Tibial nerve (tissue), 4 donors: ENCODE measurements around the gene ELFN1. TPM values are rescaled to one million over a fixed set of nuclear protein-coding genes. Genes with fewer than 3 reads are reported as not detected.

Source experiments
- DNase-seq, 2 donors: peaks; one replicate each; pipeline ENCODE4 v3.0.0-alpha.2; 2019; ENCODE audit warnings: low spot score in 2 of 2
- H3K27ac ChIP-seq, 4 donors: fragments of 200-600 bp; sonication (generic) in 3 of 4; one replicate each; pipeline ENCODE4 v1.5.1; 2017 to 2019; ENCODE audit warnings: mild to moderate bottlenecking in 1 of 4
- H3K27me3 ChIP-seq, 2 donors: fragments of 200-600 bp; sonication (generic) in 1 of 2; one replicate each; pipeline versions ENCODE4 v1.5.1 to v1.6.0; 2017 to 2019
- H3K36me3 ChIP-seq, 3 donors: fragments of 200-600 bp; sonication (generic); one replicate each; pipeline ENCODE4 v1.5.1; 2018 to 2019
- H3K4me1 ChIP-seq, 4 donors: fragments of 200-600 bp; sonication (generic) in 3 of 4; one replicate each; pipeline ENCODE4 v1.5.1; 2017 to 2019
- H3K4me3 ChIP-seq, 4 donors: fragments of 200-600 bp; sonication (generic) in 3 of 4; one replicate each; pipeline ENCODE4 v1.5.1; 2017 to 2019; ENCODE audit warnings: mild to moderate bottlenecking in 1 of 4, moderate library complexity in 1 of 4
- H3K9me3 ChIP-seq, 4 donors: fragments of 200-600 bp; sonication (generic) in 3 of 4; one replicate each; pipeline ENCODE4 v1.5.1; 2017 to 2019
- CTCF ChIP-seq, 5 experiments: fragments of 200-600 bp in 3 of 5; fragments of 450-650 bp in 2 of 5; sonication (generic) in 3 of 5; IDR thresholded peaks; one replicate each; pipeline ENCODE4 v1.5.1; 2016 to 2019; ENCODE audit warnings: antibody characterized with exemption in 5 of 5, mild to moderate bottlenecking in 3 of 5, moderate library complexity in 2 of 5
- EP300 ChIP-seq, 2 donors: sonication (generic); formaldehyde crosslinking; IDR thresholded peaks; one replicate each; pipeline ENCODE4 v1.6.1; 2017; ENCODE audit warnings: antibody characterized with exemption in 2 of 2, mild to moderate bottlenecking in 1 of 2
- POLR2A ChIP-seq, 2 donors: fragments of 450-650 bp; IDR thresholded peaks; one replicate each; pipeline ENCODE4 v1.6.1; 2017; ENCODE audit warnings: antibody characterized with exemption in 2 of 2, mild to moderate bottlenecking in 2 of 2, moderate library complexity in 2 of 2
- WGBS, 2 donors: methylation state at CpG; one replicate each; pipeline ENCODE4 v1.1.5; 2018; 5-methylcytosine and 5-hydroxymethylcytosine counted together
- total RNA-seq, 4 donors: library from RNA; depleted of rRNA; stranded (reverse); fragments of >200 nt; gene quantifications; one replicate each; pipeline ENCODE4 v1.1.0, GENCODE V29; 2016

Gene ELFN1
- total RNA-seq, 4 donors from 2014 or later, result 0.21 to 2.4 (median 1.5) TPM

- H3K4me3 ChIP-seq, result peak overlapping the region in 3 of 4 donors; percentile 5 to 53 (median 33)
- TF ChIP-seq CTCF (IDR thresholded peaks at IDR 0.05) (no peak), EP300 (IDR thresholded peaks at IDR 0.05) (no peak), POLR2A (IDR thresholded peaks at IDR 0.05) (no peak)
- H3K4me1 ChIP-seq, result peaks cover 0 to 64% (median 40%) of the 10 kb centered on the region in 4 donors
- H3K36me3 ChIP-seq, result no peaks in the 10 kb centered on the region
- DNase-seq, result no peak
- H3K27ac ChIP-seq, result no peak overlapping the region
- H3K9me3 ChIP-seq, result no peaks in the 10 kb centered on the region
- H3K27me3 ChIP-seq, result peaks cover 9 to 95% of the 10 kb centered on the region in 2 donors
- WGBS, 2 donors, result 25 to 34% methylated on average over 35 of the region's 77 CpGs
Measured at GRCh38 chr7:1667566-1668395, 2.3 kb upstream of the ELFN1 start.

- no peak for DNase-seq
- Histone ChIP-seq H3K4me3 (no peak overlapping the region), H3K27ac (no peak overlapping the region), H3K4me1 (peaks cover 0 to 64% (median 40%) of the 10 kb centered on the region in 4 donors), H3K9me3 (no peaks in the 10 kb centered on the region), H3K27me3 (peaks cover 9 to 95% of the 10 kb centered on the region in 2 donors), H3K36me3 (no peaks in the 10 kb centered on the region)
- TF ChIP-seq CTCF (IDR thresholded peaks at IDR 0.05), result no peak
- no peak for TF ChIP-seq EP300 (IDR thresholded peaks at IDR 0.05)
- no peak for TF ChIP-seq POLR2A (IDR thresholded peaks at IDR 0.05)
- 52 to 61% methylated on average over 13 to 14 of the region's 20 CpGs for WGBS, 2 donors
Measured at GRCh38 chr7:1668396-1669063, 1.5 kb upstream of the ELFN1 start.

DNA sequence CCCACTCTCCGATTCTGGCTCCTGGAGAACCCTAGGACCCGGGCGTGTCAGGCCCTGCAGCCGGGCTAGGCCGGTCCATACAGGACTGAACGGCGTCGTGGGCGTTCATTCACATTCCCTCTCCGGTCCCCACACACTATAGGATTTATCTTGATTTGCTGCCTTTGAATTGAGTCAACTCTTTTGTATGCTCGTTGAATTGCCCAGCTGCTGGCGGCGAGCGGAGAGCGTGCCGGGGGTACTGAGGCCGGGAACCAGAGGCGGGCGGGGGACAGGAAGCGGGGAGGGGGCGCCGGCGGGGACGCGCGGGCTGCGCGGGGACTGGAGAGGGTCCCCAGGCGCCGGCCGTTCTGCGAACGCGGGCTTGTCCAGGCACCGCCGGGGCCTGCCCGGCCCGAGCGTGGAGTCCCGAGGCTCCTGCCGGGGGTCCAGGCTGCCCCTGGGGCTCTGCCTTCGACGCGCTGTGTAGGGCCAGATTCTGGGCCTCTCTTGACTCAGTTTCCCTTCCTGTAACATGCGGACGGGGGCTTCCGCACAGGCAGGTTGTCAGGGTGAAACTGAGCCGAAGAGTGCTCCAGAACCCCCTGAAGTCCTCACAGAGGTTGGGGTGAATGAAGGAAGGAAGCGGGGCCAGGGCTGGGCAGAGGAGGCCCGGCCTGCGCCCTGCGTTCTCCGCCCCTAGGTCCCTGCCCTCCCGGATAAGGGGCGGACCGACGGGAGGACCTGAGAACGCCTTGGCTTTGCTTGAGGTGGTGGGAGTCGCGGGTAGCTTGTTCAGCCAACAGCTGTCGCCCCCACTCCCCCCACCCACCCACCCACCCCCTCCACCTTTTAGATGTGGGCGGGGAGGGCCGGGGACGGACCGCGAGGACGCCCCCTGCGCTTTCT, 769 bp upstream of the ELFN1 start:
- no peaks in the 10 kb centered on the region for H3K36me3 ChIP-seq
- H3K9me3 ChIP-seq, result no peaks in the 10 kb centered on the region
- TF ChIP-seq EP300 (IDR thresholded peaks at IDR 0.05) (no peak), POLR2A (IDR thresholded peaks at IDR 0.05) (no peak), CTCF (IDR thresholded peaks at IDR 0.05) (no peak)
- WGBS, 2 donors, result 11 to 12% methylated on average over 42 to 59 of the region's 68 CpGs
- H3K4me1 ChIP-seq, result peaks cover 0 to 58% (median 37%) of the 10 kb centered on the region in 4 donors
- peak overlapping the region in 1 of 4 donors; percentile 39 for H3K4me3 ChIP-seq
- peaks cover 9 to 95% of the 10 kb centered on the region in 2 donors for H3K27me3 ChIP-seq
- no peak overlapping the region for H3K27ac ChIP-seq
- DNase-seq, result no peak

DNA sequence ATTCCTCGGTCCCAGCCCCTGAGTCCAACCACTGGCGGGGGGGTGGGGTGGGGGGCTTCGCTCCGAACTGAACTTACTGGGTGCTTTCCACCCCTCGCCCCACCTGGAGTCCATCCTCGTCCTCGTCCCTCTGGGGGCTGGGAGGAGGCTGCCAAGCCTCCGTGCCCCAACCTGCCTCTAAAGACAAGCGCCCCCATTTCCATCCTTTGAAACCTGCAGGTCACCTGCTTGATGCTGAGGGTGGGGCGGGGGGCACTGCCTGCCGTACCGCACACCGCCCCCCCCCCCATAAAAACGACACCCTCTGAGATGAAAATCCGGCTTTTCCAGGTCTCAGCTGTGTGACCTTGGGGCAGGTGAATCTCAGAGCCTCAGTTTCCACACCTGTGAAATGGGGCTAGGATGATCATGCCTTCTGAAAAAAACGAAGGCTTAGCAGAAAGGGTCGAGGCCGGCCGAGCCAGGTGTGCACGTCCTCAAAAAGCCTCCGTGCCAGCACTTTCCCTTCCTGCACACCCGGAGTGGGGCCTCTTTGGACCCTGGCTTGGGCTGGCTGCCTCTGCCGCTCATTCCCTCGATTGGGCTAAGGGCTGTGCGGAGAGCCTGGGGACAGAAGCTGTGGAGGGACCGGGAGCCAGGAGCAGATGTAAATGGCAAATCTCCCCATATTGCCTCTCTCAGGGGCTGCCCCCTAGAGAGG, 967 bp downstream of the ELFN1 start:
- Histone ChIP-seq H3K36me3 (no peaks in the 10 kb centered on the region), H3K4me1 (peaks cover 0 to 42% (median 24%) of the 10 kb centered on the region in 4 donors), H3K4me3 (no peak overlapping the region), H3K9me3 (no peaks in the 10 kb centered on the region), H3K27me3 (peaks cover 9 to 99% of the 10 kb centered on the region in 2 donors), H3K27ac (no peak overlapping the region)
- TF ChIP-seq EP300 (IDR thresholded peaks at IDR 0.05) (no peak), POLR2A (IDR thresholded peaks at IDR 0.05) (no peak), CTCF (IDR thresholded peaks at IDR 0.05) (no peak)
- 23 to 37% methylated on average over 23 to 24 of the region's 26 CpGs for WGBS, 2 donors
- DNase-seq, result peak in 1 of 2 donors; percentile 8
